Hepatocyte (in vitro differentiated cells): ENCODE data around the gene RSL1D1. TPM values are rescaled to one million over a fixed set of nuclear protein-coding genes. Genes with fewer than 3 reads are reported as not detected.

Experiments used
- DNase-seq: peaks from one replicate; pipeline ENCODE4 v3.0.0-alpha.2; 2016; ENCODE audit warnings: low spot score
- H2AFZ ChIP-seq: fragments of 200-600 bp; sonication (generic); 2 replicates; pipeline ENCODE4 v1.6.0; 2016; ENCODE audit warnings: antibody characterized with exemption, mild to moderate bottlenecking
- H3K27ac ChIP-seq: fragments of 200-600 bp; sonication (generic); 2 replicates; pipeline ENCODE4 v1.5.1; 2016; ENCODE audit warnings: mild to moderate bottlenecking
- H3K27me3 ChIP-seq: fragments of 200-600 bp; sonication (generic); 2 replicates; pipeline ENCODE4 v1.6.1; 2016
- H3K36me3 ChIP-seq: fragments of 200-600 bp; sonication (generic); replicated peaks from 2 replicates; pipeline ENCODE4 v1.5.1; 2016; ENCODE audit warnings: low read depth; ENCODE audit not compliant: insufficient read depth
- H3K4me1 ChIP-seq: fragments of 200-600 bp; sonication (generic); 2 replicates; pipeline ENCODE4 v1.5.1; 2016; ENCODE audit warnings: mild to moderate bottlenecking, moderate library complexity; ENCODE audit not compliant: insufficient read depth
- H3K4me2 ChIP-seq: fragments of 200-600 bp; sonication (generic); 2 replicates; pipeline ENCODE4 v1.6.0; 2016
- H3K4me3 ChIP-seq: fragments of 200-600 bp; sonication (generic); 2 replicates; pipeline ENCODE4 v1.5.1; 2016; ENCODE audit warnings: mild to moderate bottlenecking
- H3K79me2 ChIP-seq: fragments of 200-600 bp; sonication (generic); 2 replicates; pipeline ENCODE4 v1.6.0; 2017; ENCODE audit warnings: mild to moderate bottlenecking
- H3K9me2 ChIP-seq: fragments of 200-600 bp; sonication (generic); replicated peaks from 2 replicates; pipeline ENCODE4 v1.6.0; 2017; ENCODE audit warnings: mild to moderate bottlenecking; ENCODE audit not compliant: insufficient read depth
- H3K9me3 ChIP-seq: fragments of 200-600 bp; sonication (generic); 2 replicates; pipeline ENCODE4 v1.5.1; 2016; ENCODE audit warnings: low read depth, mild to moderate bottlenecking
- H4K20me1 ChIP-seq: fragments of 200-600 bp; sonication (generic); 2 replicates; pipeline ENCODE4 v1.6.0; 2016; ENCODE audit warnings: mild to moderate bottlenecking; ENCODE audit not compliant: insufficient read depth, poor library complexity, severe bottlenecking
- EZH2 ChIP-seq: fragments of 200-600 bp; sonication (generic); IDR thresholded peaks from 2 replicates; pipeline ENCODE4 v1.6.1; 2016; ENCODE audit warnings: antibody characterized with exemption, mild to moderate bottlenecking, borderline replicate concordance
- EZH2phosphoT487 ChIP-seq: fragments of 200-600 bp; sonication (generic); IDR thresholded peaks from one replicate; pipeline ENCODE4 v1.6.1; 2018; ENCODE audit warnings: antibody characterized with exemption, mild to moderate bottlenecking, low read depth, moderate library complexity; ENCODE audit not compliant: unreplicated experiment, severe bottlenecking
- polyA plus RNA-seq: library from polyadenylated mRNA; unstranded; fragments of >200 nt; fragmentation: Nextera tagmentation; extraction: Ambion mirVana; gene quantifications from 2 replicates; pipeline ENCODE4 v1.2.1, GENCODE V29; 2016
- total RNA-seq: library from RNA; depleted of rRNA; stranded (reverse); fragments of >200 nt; gene quantifications from 2 replicates; pipeline ENCODE4 v1.2.3, GENCODE V29; 2014

RSL1D1 gene
- total and polyA plus RNA-seq, 2 experiments from 2014 or later = 138 TPM

DNA sequence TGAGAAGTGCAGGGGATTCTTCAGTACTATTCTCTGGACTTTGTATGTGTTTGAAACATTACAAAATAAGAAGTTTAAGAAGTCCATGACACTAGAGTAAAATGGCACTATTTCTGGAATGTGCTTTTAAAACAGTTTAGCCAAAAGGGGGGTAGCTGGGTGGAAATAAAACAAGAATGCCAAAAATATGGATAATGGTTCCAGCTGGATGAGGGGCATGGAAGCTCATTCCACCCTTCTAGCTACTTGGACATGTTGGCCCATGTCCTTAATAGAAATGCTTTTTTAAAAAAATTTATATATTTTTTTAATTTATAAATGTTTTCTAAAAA is 67.3 kb downstream of the RSL1D1 start:
- Histone ChIP-seq H2AFZ (no peak overlapping the region), H4K20me1 (peaks cover 23% of the 10 kb centered on the region), H3K9me2 (no peaks in the 10 kb centered on the region), H3K36me3 (no peaks in the 10 kb centered on the region), H3K4me2 (peak overlapping the region; percentile 34), H3K9me3 (no peaks in the 10 kb centered on the region), H3K27ac (peak overlapping the region; percentile 86), H3K4me3 (no peak overlapping the region), H3K4me1 (peaks cover 19% of the 10 kb centered on the region), H3K27me3 (no peaks in the 10 kb centered on the region), H3K79me2 (peaks cover 96% of the 10 kb centered on the region)
- TF ChIP-seq EZH2 = no peak
- TF ChIP-seq EZH2phosphoT487 = no peak
- no peak for DNase-seq

Other genes with a start within 250 kb of the RSL1D1 start
- gene SNN, start 183.1 kb downstream of the RSL1D1 start, total RNA-seq = 18.8 and 18.9 TPM in 2 replicates
- gene SNN, start 183.1 kb downstream of the RSL1D1 start, polyA plus RNA-seq = 16.4 and 16.7 TPM in 2 replicates
- 48.7 and 59.4 TPM in 2 replicates for gene TXNDC11, start 108.7 kb downstream of the RSL1D1 start, total RNA-seq
- 58.5 and 59.4 TPM in 2 replicates for gene TXNDC11, start 108.7 kb downstream of the RSL1D1 start, polyA plus RNA-seq
- gene ZC3H7A, start 54.3 kb downstream of the RSL1D1 start, total RNA-seq = 38.0 and 40.3 TPM in 2 replicates
- gene ZC3H7A, start 54.3 kb downstream of the RSL1D1 start, polyA plus RNA-seq = 34.1 and 34.9 TPM in 2 replicates
- 79.2 and 83.8 TPM in 2 replicates for gene GSPT1, start 64.4 kb upstream of the RSL1D1 start, total RNA-seq
- gene GSPT1, start 64.4 kb upstream of the RSL1D1 start, polyA plus RNA-seq = 105 and 109 TPM in 2 replicates
- 5.5 and 5.8 TPM in 2 replicates for gene NPIPB2, start 90.5 kb upstream of the RSL1D1 start, total RNA-seq
- gene NPIPB2, start 90.5 kb upstream of the RSL1D1 start, polyA plus RNA-seq = 12.2 and 15.4 TPM in 2 replicates
- not detected in 2 replicates for gene TNFRSF17, start 113.7 kb upstream of the RSL1D1 start, total RNA-seq
- not detected in 2 replicates for gene TNFRSF17, start 113.7 kb upstream of the RSL1D1 start, polyA plus RNA-seq
- 5.3 and 7.5 TPM in 2 replicates for gene SNX29, start 125.2 kb upstream of the RSL1D1 start, total RNA-seq
- 17.4 and 23.9 TPM in 2 replicates for gene SNX29, start 125.2 kb upstream of the RSL1D1 start, polyA plus RNA-seq